Neural cell (in vitro differentiated cells): ENCODE data around the gene RANBP3. TPM values are rescaled to one million over a fixed set of nuclear protein-coding genes. Genes with fewer than 3 reads are reported as not detected.

Experiments used
- H2AFZ ChIP-seq: fragments of 200-600, 300-800 bp; sonication (generic), shearing (Covaris generic); 2 replicates; pipeline ENCODE4 v1.6.0; 2014; ENCODE audit warnings: low read depth, mild to moderate bottlenecking, antibody characterized with exemption, low read length, moderate library complexity
- H3F3A ChIP-seq: fragments of 200-600 bp; shearing (Covaris generic); 2 replicates; pipeline ENCODE4 v1.6.1; 2016; ENCODE audit warnings: mild to moderate bottlenecking, moderate library complexity, mixed read lengths, antibody characterized with exemption, low read length; ENCODE audit not compliant: insufficient read depth, poor library complexity, severe bottlenecking
- H3K27ac ChIP-seq: fragments of 200-600, 300-800 bp; sonication (generic), shearing (Covaris generic); 2 replicates; pipeline ENCODE4 v1.5.1; 2014; ENCODE audit warnings: mild to moderate bottlenecking, low read length, moderate library complexity
- H3K27me3 ChIP-seq: fragments of 300-800, 200-600 bp; sonication (generic), shearing (Covaris generic); 2 replicates; pipeline ENCODE4 v1.6.0; 2014; ENCODE audit warnings: mild to moderate bottlenecking, low read depth, low read length, moderate library complexity; ENCODE audit not compliant: insufficient read depth
- H3K36me3 ChIP-seq: fragments of 300-800, 200-600 bp; sonication (generic), shearing (Covaris generic); 2 replicates; pipeline ENCODE4 v1.5.1; 2014; ENCODE audit warnings: mild to moderate bottlenecking, antibody characterized with exemption, low read length, moderate library complexity; ENCODE audit not compliant: insufficient read depth
- H3K4me2 ChIP-seq: fragments of 300-800, 200-600 bp; sonication (generic), shearing (Covaris generic); 2 replicates; pipeline ENCODE4 v1.6.0; 2014; ENCODE audit warnings: mild to moderate bottlenecking, low read length
- H3K4me3 ChIP-seq: fragments of 300-800, 200-600 bp; sonication (generic), shearing (Covaris generic); 2 replicates; pipeline ENCODE4 v1.5.1; 2014; ENCODE audit warnings: mild to moderate bottlenecking, low read length, moderate library complexity
- H3K79me2 ChIP-seq: fragments of 200-600 bp; shearing (Covaris generic); replicated peaks from 2 replicates; pipeline ENCODE4 v1.6.0; 2014; ENCODE audit warnings: mild to moderate bottlenecking, low read length, moderate library complexity; ENCODE audit not compliant: insufficient read depth
- H3K9ac ChIP-seq: fragments of 300-800, 200-600 bp; sonication (generic), shearing (Covaris generic); 2 replicates; pipeline ENCODE4 v1.6.1; 2016; ENCODE audit warnings: mild to moderate bottlenecking, low read length, mixed read lengths
- H3K9me2 ChIP-seq: fragments of 200-600 bp; shearing (Covaris generic); 2 replicates; pipeline ENCODE4 v1.6.1; 2016; ENCODE audit warnings: mild to moderate bottlenecking, low read length, mixed read lengths; ENCODE audit not compliant: insufficient read depth
- H3K9me3 ChIP-seq: fragments of 200-600, 300-800 bp; sonication (generic), shearing (Covaris generic); 2 replicates; pipeline ENCODE4 v1.6.1; 2016; ENCODE audit warnings: mild to moderate bottlenecking, mixed run types, low read length, moderate library complexity, mixed read lengths
- H4K20me1 ChIP-seq: fragments of 200-600 bp; shearing (Covaris generic); 2 replicates; pipeline ENCODE4 v1.6.1; 2016; ENCODE audit warnings: mild to moderate bottlenecking, mixed run types; ENCODE audit not compliant: insufficient read depth
- CTCF ChIP-seq: fragments of 450-650 bp; IDR thresholded peaks from 2 replicates; pipeline ENCODE4 v1.5.1; 2014; ENCODE audit warnings: antibody characterized with exemption, mild to moderate bottlenecking, moderate library complexity; ENCODE audit not compliant: poor library complexity, severe bottlenecking
- EP300 ChIP-seq: fragments of 450-650 bp; conservative IDR thresholded peaks from 2 replicates; pipeline ENCODE4 v1.6.1; 2014; ENCODE audit warnings: antibody characterized with exemption, mild to moderate bottlenecking, moderate library complexity; ENCODE audit not compliant: poor library complexity, severe bottlenecking
- EZH2 ChIP-seq: fragments of 200-600, 300-800 bp; shearing (Covaris generic), sonication (generic); IDR thresholded peaks from 2 replicates; pipeline ENCODE4 v1.6.1; 2014; ENCODE audit warnings: antibody characterized with exemption, low read length, borderline replicate concordance, mild to moderate bottlenecking; ENCODE audit not compliant: insufficient read depth, poor library complexity, severe bottlenecking
- MXI1 ChIP-seq: fragments of 450-650 bp; conservative IDR thresholded peaks from 2 replicates; pipeline ENCODE4 v1.6.1; 2014; ENCODE audit warnings: antibody characterized with exemption, mild to moderate bottlenecking; ENCODE audit not compliant: poor library complexity, severe bottlenecking
- POLR2AphosphoS5 ChIP-seq: IDR thresholded peaks from 2 replicates; pipeline ENCODE4 v1.6.1; 2012
- RAD21 ChIP-seq: fragments of 450-650 bp; conservative IDR thresholded peaks from 2 replicates; pipeline ENCODE4 v1.6.1; 2014; ENCODE audit warnings: antibody characterized with exemption, mild to moderate bottlenecking, moderate library complexity
- REST ChIP-seq: IDR thresholded peaks from 2 replicates; pipeline ENCODE4 v1.6.1; 2012; ENCODE audit warnings: borderline replicate concordance
- SMC3 ChIP-seq: fragments of 450-650 bp; conservative IDR thresholded peaks from 2 replicates; pipeline ENCODE4 v1.6.1; 2014; ENCODE audit warnings: antibody characterized with exemption, mild to moderate bottlenecking, moderate library complexity; ENCODE audit not compliant: poor library complexity
- TAF1 ChIP-seq: IDR thresholded peaks from 2 replicates; pipeline ENCODE4 v1.6.1; 2012; ENCODE audit warnings: low read depth
- polyA plus RNA-seq: library from polyadenylated mRNA; depleted of rRNA; stranded (reverse); fragments of >200 nt; gene quantifications from 2 replicates; pipeline ENCODE4 v1.2.3, GENCODE V29; 2014

RANBP3 gene
- polyA plus RNA-seq, 1 donor from 2014 or later, result 67.6 TPM

- Histone ChIP-seq H3K27ac (no peak overlapping the region), H2AFZ (no peak overlapping the region), H3K27me3 (no peaks in the 10 kb centered on the region), H3K9ac (no peak overlapping the region), H4K20me1 (no peaks in the 10 kb centered on the region), H3K4me2 (no peak overlapping the region), H3K79me2 (no peaks in the 10 kb centered on the region), H3K36me3 (no peaks in the 10 kb centered on the region), H3K9me3 (no peaks in the 10 kb centered on the region), H3K9me2 (no peaks in the 10 kb centered on the region), H3K4me3 (no peak overlapping the region), H3F3A (no peaks in the 10 kb centered on the region)
- TF ChIP-seq CTCF (no peak), RAD21 (no peak), SMC3 (no peak), EZH2 (no peak), REST (no peak), TAF1 (no peak), POLR2AphosphoS5 (no peak), MXI1 (no peak), EP300 (no peak)
Measured at GRCh38 chr19:6002591-6002990, 24.7 kb upstream of the RANBP3 start.

GRCh38 chr19:6000228-6000847 is 22.4 kb upstream of the RANBP3 start:
- TF ChIP-seq MXI1 (no peak), RAD21 (no peak), SMC3 (no peak), CTCF (no peak), EP300 (no peak), TAF1 (no peak), POLR2AphosphoS5 (no peak)
- no peak overlapping the region for H3K27ac ChIP-seq
- H3K27me3 ChIP-seq, result no peaks in the 10 kb centered on the region
- H3K9me2 ChIP-seq, result no peaks in the 10 kb centered on the region
- no peaks in the 10 kb centered on the region for H3K9me3 ChIP-seq
- no peak overlapping the region for H3K9ac ChIP-seq
- H3K4me3 ChIP-seq, result no peak overlapping the region
- no peaks in the 10 kb centered on the region for H4K20me1 ChIP-seq
- no peaks in the 10 kb centered on the region for H3K79me2 ChIP-seq
- no peaks in the 10 kb centered on the region for H3F3A ChIP-seq
- H2AFZ ChIP-seq, result no peak overlapping the region
- H3K36me3 ChIP-seq, result no peaks in the 10 kb centered on the region
- no peak overlapping the region for H3K4me2 ChIP-seq
